A673 (cell line): ENCODE measurements around the gene DSCAML1.

Experiments used
- EZH2 ChIP-seq: fragments of 200-600 bp; sonication (generic); IDR thresholded peaks from 2 replicates; pipeline ENCODE4 v1.6.1; 2017; ENCODE audit warnings: borderline replicate concordance, low read depth, mild to moderate bottlenecking, mixed read lengths, antibody characterized with exemption, low read length; ENCODE audit not compliant: poor library complexity, severe bottlenecking
- TF ChIP-seq, protein P1 (sequence below): fragments of 300-800, 200-600 bp; sonication (generic); conservative IDR thresholded peaks from 2 replicates; pipeline ENCODE4 v1.5.1; 2017; ENCODE audit warnings: low read depth, mild to moderate bottlenecking, antibody characterized with exemption, low read length, moderate library complexity, mixed read lengths

DNA sequence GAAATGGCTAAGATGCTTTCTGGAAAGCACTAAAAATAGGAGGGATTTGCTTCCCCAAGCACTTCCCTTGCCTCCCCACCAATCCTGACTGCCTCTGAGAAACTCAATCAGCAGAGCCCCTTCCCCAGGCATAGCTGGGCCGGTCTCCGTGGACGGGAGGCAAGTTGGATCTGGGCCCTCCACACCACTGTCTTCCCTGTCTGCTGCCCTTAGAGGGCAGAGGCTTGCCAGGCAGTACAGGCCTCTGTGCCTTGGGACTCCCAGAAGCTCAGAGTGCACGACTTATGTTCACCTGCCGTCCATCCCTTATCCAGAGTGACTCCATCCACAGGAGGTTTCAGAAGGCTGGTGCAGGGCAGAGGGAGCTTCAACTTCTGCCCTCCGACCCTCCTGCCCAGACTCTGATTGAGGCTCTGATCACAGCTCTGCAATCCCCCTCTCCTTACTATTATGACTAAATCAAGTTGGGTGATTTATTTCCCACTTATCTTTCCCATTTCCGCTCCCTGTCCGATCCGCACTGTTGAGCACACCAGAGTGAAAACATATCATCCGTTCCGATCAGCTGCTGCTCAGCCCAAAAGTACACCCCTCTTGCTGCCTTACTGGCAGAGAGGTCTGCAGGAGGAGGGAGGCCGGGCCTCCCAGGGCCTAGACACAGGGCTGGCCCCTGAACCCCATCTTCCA is 71.8 kb downstream of the DSCAML1 start:
- TF ChIP-seq, protein P1, sequence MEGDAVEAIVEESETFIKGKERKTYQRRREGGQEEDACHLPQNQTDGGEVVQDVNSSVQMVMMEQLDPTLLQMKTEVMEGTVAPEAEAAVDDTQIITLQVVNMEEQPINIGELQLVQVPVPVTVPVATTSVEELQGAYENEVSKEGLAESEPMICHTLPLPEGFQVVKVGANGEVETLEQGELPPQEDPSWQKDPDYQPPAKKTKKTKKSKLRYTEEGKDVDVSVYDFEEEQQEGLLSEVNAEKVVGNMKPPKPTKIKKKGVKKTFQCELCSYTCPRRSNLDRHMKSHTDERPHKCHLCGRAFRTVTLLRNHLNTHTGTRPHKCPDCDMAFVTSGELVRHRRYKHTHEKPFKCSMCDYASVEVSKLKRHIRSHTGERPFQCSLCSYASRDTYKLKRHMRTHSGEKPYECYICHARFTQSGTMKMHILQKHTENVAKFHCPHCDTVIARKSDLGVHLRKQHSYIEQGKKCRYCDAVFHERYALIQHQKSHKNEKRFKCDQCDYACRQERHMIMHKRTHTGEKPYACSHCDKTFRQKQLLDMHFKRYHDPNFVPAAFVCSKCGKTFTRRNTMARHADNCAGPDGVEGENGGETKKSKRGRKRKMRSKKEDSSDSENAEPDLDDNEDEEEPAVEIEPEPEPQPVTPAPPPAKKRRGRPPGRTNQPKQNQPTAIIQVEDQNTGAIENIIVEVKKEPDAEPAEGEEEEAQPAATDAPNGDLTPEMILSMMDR, result no peak
- no peak for TF ChIP-seq EZH2
